Measurements from ENCODE around the gene RAD51B. TPM values are rescaled to one million over a fixed set of nuclear protein-coding genes. Genes with fewer than 3 reads are reported as not detected.
"Not testable (repeated sequence)": the region's sequence is repeated elsewhere in the genome, so short reads cannot be mapped to it uniquely, and the experiment has no call there.

RAD51B gene
- total RNA-seq, 1 donor from 2014 or later = 25.1 TPM

GRCh38 chr14:68420350-68420749 lies 600.8 kb downstream of the RAD51B start:
- intact Hi-C loops (cut with micrococcal nuclease) = no loop called here
- peaks cover 8% of the 10 kb centered on the region for H3K4me1 Mint-ChIP-seq (ENCODE audit: low read depth)
- H3K27ac Mint-ChIP-seq = no peak overlapping the region
- no peaks in the 10 kb centered on the region for H3K36me3 Mint-ChIP-seq (ENCODE audit: low read depth)
- no peaks in the 10 kb centered on the region for H3K9me3 Mint-ChIP-seq
- H3K4me3 Mint-ChIP-seq (ENCODE audit: low read depth) = no peak overlapping the region
- no peaks in the 10 kb centered on the region for H3K27me3 Mint-ChIP-seq (ENCODE audit: low read depth)
- DNase-seq (ENCODE audit: low spot score) = no peak

- peaks cover 8% of the 10 kb centered on the region for H3K4me1 Mint-ChIP-seq (ENCODE audit: low read depth)
- no peak overlapping the region for H3K4me3 Mint-ChIP-seq (ENCODE audit: low read depth)
- H3K36me3 Mint-ChIP-seq (ENCODE audit: low read depth) = no peaks in the 10 kb centered on the region
Observed at GRCh38 chr14:68421116-68421515, 601.5 kb downstream of the RAD51B start.

DNA sequence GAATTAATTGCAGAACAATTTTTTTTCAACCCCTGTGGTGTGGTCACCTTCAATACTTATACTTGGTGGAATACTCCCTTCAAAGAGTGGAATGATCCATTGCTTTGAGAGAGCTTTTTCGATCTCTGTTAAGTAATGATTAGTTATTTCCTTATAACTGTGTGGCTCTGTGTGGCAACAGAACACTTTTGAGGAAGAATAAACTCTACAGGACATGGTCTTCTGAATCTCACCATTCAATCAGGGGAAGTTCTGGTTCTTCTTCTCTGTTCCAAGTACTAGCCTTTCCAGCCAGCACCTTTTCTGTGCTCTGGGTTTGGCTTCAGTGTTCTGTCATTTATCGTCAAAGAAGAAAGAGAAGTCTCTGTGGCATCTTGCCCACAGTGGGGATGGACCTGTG lies 604.1 kb downstream of the RAD51B start:
- peaks cover 4% of the 10 kb centered on the region for H3K4me1 Mint-ChIP-seq (ENCODE audit: low read depth)
- H3K27ac Mint-ChIP-seq = no peak overlapping the region
- no peak overlapping the region for H3K4me3 Mint-ChIP-seq (ENCODE audit: low read depth)
- no peaks in the 10 kb centered on the region for H3K27me3 Mint-ChIP-seq (ENCODE audit: low read depth)
- no peaks in the 10 kb centered on the region for H3K9me3 Mint-ChIP-seq
- no peaks in the 10 kb centered on the region for H3K36me3 Mint-ChIP-seq (ENCODE audit: low read depth)
- DNase-seq (ENCODE audit: low spot score) = no peak
- intact Hi-C loops (cut with micrococcal nuclease) = no loop called here

More at GRCh38 chr14:68421116-68421515, 601.5 kb downstream of the RAD51B start:
- intact Hi-C loops (cut with micrococcal nuclease) = no loop called here
- Mint-ChIP-seq H3K27ac (no peak overlapping the region), H3K27me3 (ENCODE audit: low read depth) (no peaks in the 10 kb centered on the region), H3K9me3 (no peaks in the 10 kb centered on the region)
- no peak for DNase-seq (ENCODE audit: low spot score)

DNA sequence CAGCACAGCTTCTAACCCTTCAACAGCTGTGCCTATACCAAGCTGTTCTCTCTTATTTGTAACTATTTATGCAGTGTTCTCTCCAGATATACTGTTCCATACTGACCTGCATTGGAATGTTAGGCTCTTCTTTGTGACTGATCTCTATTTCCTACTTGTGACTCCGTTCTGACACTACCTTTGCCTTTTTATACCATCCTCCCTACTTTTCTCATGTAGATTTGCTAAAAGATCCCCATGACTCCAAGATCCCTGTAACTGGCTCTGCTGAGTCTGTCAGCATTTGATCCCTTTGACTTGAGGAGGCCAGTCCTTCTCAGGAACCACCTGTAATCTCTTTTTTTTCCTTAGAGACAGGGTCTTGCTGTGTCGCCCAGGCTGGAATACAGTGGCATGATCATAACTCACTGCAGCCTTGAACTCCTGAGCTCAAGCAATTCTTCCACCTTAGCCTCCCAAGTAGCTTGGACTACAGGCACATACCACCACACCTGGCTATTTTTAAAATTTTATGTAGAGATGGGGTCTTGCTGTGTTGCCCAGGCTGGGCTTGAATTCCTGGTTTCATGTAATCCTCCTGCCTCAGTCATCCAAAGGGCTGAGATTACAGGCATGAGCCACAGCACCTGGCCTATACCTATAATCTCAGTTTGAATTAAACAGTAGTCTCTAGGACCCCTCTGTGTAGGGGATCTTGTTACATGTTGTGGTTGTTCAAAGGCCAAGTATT lies 605.0 kb downstream of the RAD51B start:
- H3K4me1 Mint-ChIP-seq (ENCODE audit: low read depth) = peaks cover under 1% of the 10 kb centered on the region
- peaks cover 5% of the 10 kb centered on the region for H3K9me3 Mint-ChIP-seq
- no peak overlapping the region for H3K4me3 Mint-ChIP-seq (ENCODE audit: low read depth)
- H3K27me3 Mint-ChIP-seq (ENCODE audit: low read depth) = no peaks in the 10 kb centered on the region
- intact Hi-C loops (cut with micrococcal nuclease) = no loop called here
- no peaks in the 10 kb centered on the region for H3K36me3 Mint-ChIP-seq (ENCODE audit: low read depth)
- no peak overlapping the region for H3K27ac Mint-ChIP-seq
- DNase-seq (ENCODE audit: low spot score) = no peak

DNA sequence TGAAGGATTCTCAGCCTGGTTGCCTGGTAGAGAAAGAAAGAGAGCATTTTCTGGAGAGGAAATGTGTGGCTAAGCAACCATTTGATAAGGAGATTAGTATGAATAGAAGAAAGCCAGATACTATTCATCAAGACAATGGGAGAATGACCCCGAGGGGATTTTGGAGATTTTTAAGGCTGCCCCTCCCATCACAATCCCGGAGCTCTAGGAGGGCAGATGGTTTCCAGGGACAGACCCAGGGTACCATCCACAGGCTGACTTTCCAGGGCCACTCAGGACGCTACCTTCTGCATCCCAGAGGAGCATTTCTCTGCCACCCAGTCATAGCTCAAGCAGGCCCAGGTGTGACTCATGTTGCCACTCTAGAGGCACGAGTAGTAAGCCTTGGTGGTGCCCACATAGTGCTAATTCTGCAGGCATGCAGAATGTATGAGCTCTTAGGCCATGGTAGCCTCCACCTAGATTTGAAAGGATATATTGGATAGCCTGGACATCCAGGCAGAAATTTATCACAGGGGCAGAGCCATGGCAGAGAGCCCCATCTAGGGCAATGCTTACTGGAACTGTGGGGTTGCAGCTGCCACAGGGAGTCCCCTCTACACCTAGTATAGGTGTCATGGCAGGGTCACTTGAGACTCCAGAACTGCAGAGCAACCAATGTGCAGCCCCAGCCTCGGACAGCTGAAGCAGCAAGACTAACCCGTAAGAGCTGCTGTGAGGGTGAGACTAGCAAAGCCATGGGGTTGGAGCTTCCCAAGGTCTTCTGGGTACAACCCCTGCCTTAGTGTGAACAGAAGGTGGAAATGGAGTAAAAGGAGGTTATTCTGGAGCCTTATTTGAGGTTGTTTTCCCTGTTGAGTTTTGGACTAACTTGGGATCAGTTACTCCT lies 607.3 kb downstream of the RAD51B start:
- peaks cover 7% of the 10 kb centered on the region for H3K9me3 Mint-ChIP-seq
- DNase-seq (ENCODE audit: low spot score) = no peak

DNA sequence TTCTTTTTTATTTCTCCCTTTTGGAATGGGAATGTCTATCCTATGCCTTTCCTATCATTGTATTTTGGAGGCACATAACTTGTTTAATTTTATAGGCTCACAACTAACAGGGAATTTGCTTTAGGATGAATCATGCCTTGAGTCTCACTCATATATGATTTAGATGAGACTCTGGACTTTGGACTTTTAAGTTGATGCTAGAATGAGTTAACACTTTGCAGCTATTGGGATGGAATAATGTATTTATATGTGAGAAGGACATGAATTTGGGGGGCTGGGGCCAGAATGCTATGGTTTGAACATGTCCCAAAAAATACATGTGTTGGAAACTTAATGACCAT lies 607.9 kb downstream of the RAD51B start:
- DNase-seq (ENCODE audit: low spot score) = no peak
- Mint-ChIP-seq H3K27me3 (ENCODE audit: low read depth) (no peaks in the 10 kb centered on the region), H3K4me3 (ENCODE audit: low read depth) (no peak overlapping the region), H3K9me3 (peaks cover 7% of the 10 kb centered on the region), H3K36me3 (ENCODE audit: low read depth) (no peaks in the 10 kb centered on the region), H3K4me1 (ENCODE audit: low read depth) (no peaks in the 10 kb centered on the region), H3K27ac (no peak overlapping the region)
- intact Hi-C loops (cut with micrococcal nuclease) = no loop called here

More for the DNA sequence above, 607.3 kb downstream of the RAD51B start:
- intact Hi-C loops (cut with micrococcal nuclease) = no loop called here
- Mint-ChIP-seq H3K27me3 (ENCODE audit: low read depth) (no peaks in the 10 kb centered on the region), H3K4me3 (ENCODE audit: low read depth) (no peak overlapping the region), H3K4me1 (ENCODE audit: low read depth) (no peaks in the 10 kb centered on the region), H3K27ac (no peak overlapping the region), H3K36me3 (ENCODE audit: low read depth) (no peaks in the 10 kb centered on the region)

DNA sequence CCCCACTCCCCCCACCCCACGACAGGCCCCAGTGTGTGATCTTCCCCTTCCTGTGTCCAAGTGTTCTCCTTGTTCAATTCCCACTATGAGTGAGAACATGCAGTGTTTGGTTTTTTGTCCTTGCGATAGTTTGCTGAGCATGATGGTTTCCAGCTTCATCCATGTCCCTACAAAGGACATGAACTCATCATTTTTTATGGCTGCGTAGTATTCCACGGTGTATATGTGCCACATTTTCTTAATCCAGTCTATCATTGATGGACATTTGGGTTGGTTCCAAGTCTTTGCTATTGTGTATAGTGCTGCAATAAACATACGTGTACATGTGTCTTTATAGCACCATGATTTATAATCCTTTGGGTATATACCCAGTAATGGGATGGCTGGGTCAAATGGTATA lies 609.3 kb downstream of the RAD51B start:
- DNase-seq (ENCODE audit: low spot score); H3K27ac Mint-ChIP-seq; intact Hi-C loops (cut with micrococcal nuclease); H3K27me3 Mint-ChIP-seq (ENCODE audit: low read depth); H3K9me3 Mint-ChIP-seq; H3K4me3 Mint-ChIP-seq (ENCODE audit: low read depth); H3K36me3 Mint-ChIP-seq (ENCODE audit: low read depth); H3K4me1 Mint-ChIP-seq (ENCODE audit: low read depth): not testable (repeated sequence)

DNA sequence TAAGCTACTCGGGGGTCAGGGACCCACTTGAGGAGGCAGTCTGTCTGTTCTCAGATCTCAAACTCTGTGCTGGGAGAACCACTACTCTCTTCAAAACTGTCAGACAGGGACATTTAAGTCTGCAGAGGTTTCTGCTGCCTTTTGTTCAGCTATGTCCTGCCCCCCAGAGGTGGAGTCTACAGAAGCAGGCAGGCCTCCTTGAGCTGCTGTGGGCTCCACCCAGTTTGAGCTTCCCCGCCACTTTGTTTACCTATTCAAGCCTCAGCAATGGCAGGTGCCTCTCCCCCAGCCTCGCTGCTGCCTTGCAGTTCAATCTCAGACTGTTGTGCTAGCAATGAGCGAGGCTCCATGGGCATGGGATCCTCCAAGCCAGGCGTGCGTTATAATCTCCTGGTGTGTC lies 614.6 kb downstream of the RAD51B start:
- H3K9me3 Mint-ChIP-seq = peaks cover 32% of the 10 kb centered on the region
- H3K27me3 Mint-ChIP-seq (ENCODE audit: low read depth); intact Hi-C loops (cut with micrococcal nuclease); H3K4me3 Mint-ChIP-seq (ENCODE audit: low read depth); DNase-seq (ENCODE audit: low spot score); H3K27ac Mint-ChIP-seq; H3K4me1 Mint-ChIP-seq (ENCODE audit: low read depth); H3K36me3 Mint-ChIP-seq (ENCODE audit: low read depth): not testable (repeated sequence)

DNA sequence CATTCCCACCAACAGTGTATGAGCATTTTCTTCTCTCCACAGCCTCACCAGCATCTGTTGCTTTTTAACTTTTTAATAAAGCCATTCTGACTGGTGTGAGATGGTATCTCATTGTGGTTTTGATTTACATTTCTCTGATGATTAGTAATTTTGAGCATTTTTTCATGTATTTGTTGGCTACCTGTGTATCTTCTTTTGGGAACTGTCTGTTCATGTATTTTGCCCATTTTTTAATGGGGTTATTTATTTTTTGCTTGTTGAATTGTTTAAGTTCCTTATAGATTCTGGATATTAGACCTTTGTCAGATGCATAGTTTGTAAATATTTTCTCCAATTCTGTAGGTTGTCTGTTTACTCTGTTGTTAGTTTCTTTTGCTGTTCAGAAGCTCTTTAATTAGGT lies 616.1 kb downstream of the RAD51B start:
- H3K27me3 Mint-ChIP-seq (ENCODE audit: low read depth); H3K4me1 Mint-ChIP-seq (ENCODE audit: low read depth); intact Hi-C loops (cut with micrococcal nuclease); H3K4me3 Mint-ChIP-seq (ENCODE audit: low read depth); H3K27ac Mint-ChIP-seq; DNase-seq (ENCODE audit: low spot score); H3K36me3 Mint-ChIP-seq (ENCODE audit: low read depth): not testable (repeated sequence)
- H3K9me3 Mint-ChIP-seq = peaks cover 26% of the 10 kb centered on the region

DNA sequence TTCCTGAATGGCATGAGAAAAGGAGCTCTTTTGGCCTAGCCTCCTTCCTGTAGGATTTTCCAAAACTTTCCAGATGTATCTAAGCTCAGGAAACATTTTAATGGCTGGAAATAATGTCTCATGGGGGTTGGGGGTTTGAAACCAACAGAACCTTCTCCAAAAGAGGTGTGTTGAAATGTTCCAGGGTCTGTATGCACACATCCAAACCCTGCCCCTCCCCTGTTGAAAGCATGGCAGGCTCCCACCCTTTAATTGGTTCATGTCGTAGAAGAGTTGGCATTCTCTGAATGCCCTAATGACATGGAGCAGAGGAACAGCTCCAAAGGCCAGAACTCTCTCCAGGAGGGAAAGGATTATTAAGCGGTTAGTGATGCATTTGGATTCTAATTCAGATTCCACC lies 620.1 kb downstream of the RAD51B start:
- Mint-ChIP-seq H3K4me1 (ENCODE audit: low read depth) (no peaks in the 10 kb centered on the region), H3K9me3 (peaks cover 26% of the 10 kb centered on the region), H3K36me3 (ENCODE audit: low read depth) (peaks cover 4% of the 10 kb centered on the region), H3K27me3 (ENCODE audit: low read depth) (no peaks in the 10 kb centered on the region), H3K4me3 (ENCODE audit: low read depth) (no peak overlapping the region), H3K27ac (no peak overlapping the region)
- intact Hi-C loops (cut with micrococcal nuclease) = no loop called here
- DNase-seq (ENCODE audit: low spot score) = no peak

- peaks cover 18% of the 10 kb centered on the region for H3K9me3 Mint-ChIP-seq
- peaks cover 2% of the 10 kb centered on the region for H3K36me3 Mint-ChIP-seq (ENCODE audit: low read depth)
- H3K27me3 Mint-ChIP-seq (ENCODE audit: low read depth) = no peaks in the 10 kb centered on the region
- no peaks in the 10 kb centered on the region for H3K4me1 Mint-ChIP-seq (ENCODE audit: low read depth)
- DNase-seq (ENCODE audit: low spot score) = no peak
- no peak overlapping the region for H3K27ac Mint-ChIP-seq
- intact Hi-C loops (cut with micrococcal nuclease) = no loop called here
- H3K4me3 Mint-ChIP-seq (ENCODE audit: low read depth) = no peak overlapping the region
Observed at GRCh38 chr14:68440820-68441219, 621.2 kb downstream of the RAD51B start.

DNA sequence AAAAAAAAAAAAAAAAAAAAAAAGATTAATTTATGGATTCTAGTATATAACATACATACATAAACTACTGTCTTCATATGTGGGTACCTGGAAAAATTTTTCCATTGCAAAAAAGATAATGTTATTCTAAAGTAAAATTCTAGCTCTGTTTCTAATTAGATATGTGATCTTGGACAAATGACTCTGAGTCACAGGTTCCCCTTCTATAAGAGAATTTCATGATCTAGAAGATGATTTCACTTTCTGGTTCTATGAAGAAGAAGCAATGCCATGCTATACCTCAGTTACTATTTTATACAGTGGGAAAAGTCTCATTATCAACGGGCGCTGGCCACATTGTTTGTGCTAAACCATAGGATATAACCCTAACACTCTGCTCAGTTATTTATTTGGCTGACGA lies 622.0 kb downstream of the RAD51B start:
- intact Hi-C loops (cut with micrococcal nuclease) = no loop called here
- no peak for DNase-seq (ENCODE audit: low spot score)
- Mint-ChIP-seq H3K36me3 (ENCODE audit: low read depth) (no peaks in the 10 kb centered on the region), H3K4me3 (ENCODE audit: low read depth) (no peak overlapping the region), H3K27me3 (ENCODE audit: low read depth) (no peaks in the 10 kb centered on the region), H3K27ac (no peak overlapping the region), H3K9me3 (peaks cover 11% of the 10 kb centered on the region), H3K4me1 (ENCODE audit: low read depth) (no peaks in the 10 kb centered on the region)

Measured in activated T-helper 2 cell treated with anti-CD3 and anti-CD28 coated beads, Interferon-gamma antibody, Interleukin-2, Interleukin-4, amounts not matched to agents 10 μg/mL and 5 μg/mL and 100 μg/mL, durations not matched to agents 14 hours and 24 hours and 36 hours (primary cell).